Measurements from ENCODE around the gene EFNA5. TPM values are rescaled to one million over a fixed set of nuclear protein-coding genes. Genes with fewer than 3 reads are reported as not detected.

EFNA5 gene
- total and polyA plus RNA-seq, 7 donors: 0.32 to 5.4 (median 2.1) TPM

DNA sequence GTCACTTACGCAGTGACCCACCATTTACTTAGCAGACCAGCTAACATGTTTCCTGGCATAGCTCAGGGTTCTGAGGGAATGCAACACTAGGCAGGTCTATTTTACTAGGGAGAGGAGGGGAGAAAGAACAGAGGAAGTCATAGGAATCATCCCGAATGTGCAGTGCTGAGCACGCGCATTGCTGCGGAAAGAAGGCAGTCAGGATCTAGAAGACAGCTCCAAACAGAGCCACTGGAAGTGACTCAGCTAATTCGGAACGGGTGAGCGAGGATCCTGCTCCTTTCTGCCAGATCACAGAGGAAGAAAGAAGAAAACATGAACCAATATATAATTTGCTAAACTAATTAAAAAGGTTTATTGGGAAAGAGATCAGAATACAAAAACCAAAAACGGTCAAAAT, 339.8 kb downstream of the EFNA5 start:
- WGBS, 3 donors: 95 to 97% (median 97%) methylated on average over 9 of the region's 9 CpGs

DNA sequence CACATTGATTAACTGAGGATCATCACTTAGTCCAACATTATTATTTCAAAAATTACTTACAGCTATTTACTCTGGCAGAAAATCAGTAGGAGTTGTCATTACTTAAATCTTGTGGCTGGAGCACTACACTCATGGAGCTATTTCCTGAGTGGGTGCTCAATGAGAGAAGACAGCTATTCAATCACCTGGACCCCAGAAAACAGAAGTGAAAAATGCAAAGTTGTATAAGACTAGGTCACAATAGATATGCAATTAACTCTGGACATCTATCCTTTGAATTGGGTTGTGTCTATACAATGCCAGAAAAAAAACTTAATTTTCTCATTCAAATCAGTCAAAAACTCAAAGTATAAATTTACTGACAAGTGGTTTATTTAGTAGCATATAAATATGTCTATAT, 340.9 kb downstream of the EFNA5 start:
- intact Hi-C loops (cut with DNase I): no loop called here
- ATAC-seq (no peak), DNase-seq (no peak)
- TF ChIP-seq, protein P1, sequence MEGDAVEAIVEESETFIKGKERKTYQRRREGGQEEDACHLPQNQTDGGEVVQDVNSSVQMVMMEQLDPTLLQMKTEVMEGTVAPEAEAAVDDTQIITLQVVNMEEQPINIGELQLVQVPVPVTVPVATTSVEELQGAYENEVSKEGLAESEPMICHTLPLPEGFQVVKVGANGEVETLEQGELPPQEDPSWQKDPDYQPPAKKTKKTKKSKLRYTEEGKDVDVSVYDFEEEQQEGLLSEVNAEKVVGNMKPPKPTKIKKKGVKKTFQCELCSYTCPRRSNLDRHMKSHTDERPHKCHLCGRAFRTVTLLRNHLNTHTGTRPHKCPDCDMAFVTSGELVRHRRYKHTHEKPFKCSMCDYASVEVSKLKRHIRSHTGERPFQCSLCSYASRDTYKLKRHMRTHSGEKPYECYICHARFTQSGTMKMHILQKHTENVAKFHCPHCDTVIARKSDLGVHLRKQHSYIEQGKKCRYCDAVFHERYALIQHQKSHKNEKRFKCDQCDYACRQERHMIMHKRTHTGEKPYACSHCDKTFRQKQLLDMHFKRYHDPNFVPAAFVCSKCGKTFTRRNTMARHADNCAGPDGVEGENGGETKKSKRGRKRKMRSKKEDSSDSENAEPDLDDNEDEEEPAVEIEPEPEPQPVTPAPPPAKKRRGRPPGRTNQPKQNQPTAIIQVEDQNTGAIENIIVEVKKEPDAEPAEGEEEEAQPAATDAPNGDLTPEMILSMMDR (IDR thresholded peaks at IDR 0.05): no peak
- Histone ChIP-seq H3K27me3 (ENCODE audit: insufficient read depth in 3 of 3, low read length in 2 of 3) (peaks cover 0 to 2% (median 0%) of the 10 kb centered on the region in 3 donors), H3K36me3 (ENCODE audit: insufficient read depth in 1 of 2, low read depth in 1 of 2) (no peaks in the 10 kb centered on the region), H3K4me3 (no peak overlapping the region), H3K27ac (no peak overlapping the region), H3K9me3 (no peaks in the 10 kb centered on the region), H3K4me1 (no peaks in the 10 kb centered on the region)

More for the DNA sequence above, 339.8 kb downstream of the EFNA5 start:
- no peak for ATAC-seq
- Histone ChIP-seq H3K9me3 (no peaks in the 10 kb centered on the region), H3K27me3 (ENCODE audit: insufficient read depth in 3 of 3, low read length in 2 of 3) (peaks cover 0 to 2% (median 0%) of the 10 kb centered on the region in 3 donors), H3K4me3 (no peak overlapping the region), H3K27ac (no peak overlapping the region), H3K36me3 (ENCODE audit: insufficient read depth in 1 of 2, low read depth in 1 of 2) (no peaks in the 10 kb centered on the region), H3K4me1 (no peaks in the 10 kb centered on the region)
- TF ChIP-seq, protein P1 (IDR thresholded peaks at IDR 0.05): no peak
- intact Hi-C loops (cut with DNase I): no loop called here
- DNase-seq: no peak

Data from psoas muscle (tissue), 8 donors.